HepG2 (cell line): ENCODE data around the gene AKR1C4. TPM values are rescaled to one million over a fixed set of nuclear protein-coding genes. Genes with fewer than 3 reads are reported as not detected.

ENCODE experiments used
- ATF5 ChIP-seq: sonication (generic); formaldehyde crosslinking; IDR thresholded peaks from 2 replicates; pipeline ENCODE4 v1.4.0; 2020; ENCODE audit warnings: mild to moderate bottlenecking, low read depth, missing genetic modification reagents
- CEBPG ChIP-seq: IDR thresholded peaks from 2 replicates; pipeline ENCODE4 v1.6.1; 2016
- ETV5 ChIP-seq: IDR thresholded peaks from 2 replicates; pipeline ENCODE4 v1.6.1; 2018; ENCODE audit warnings: missing biosample characterization, missing genetic modification reagents, inconsistent platforms, borderline replicate concordance
- HOMEZ ChIP-seq: IDR thresholded peaks from 2 replicates; pipeline ENCODE4 v1.6.1; 2016; ENCODE audit warnings: low read depth
- JUNB ChIP-seq: sonication (generic); formaldehyde crosslinking; IDR thresholded peaks from 2 replicates; pipeline ENCODE4 v1.8.0; 2022; ENCODE audit warnings: missing genetic modification reagents, mild to moderate bottlenecking, borderline replicate concordance
- KAT2B ChIP-seq: fragments of 150-350 bp; IDR thresholded peaks from 2 replicates; pipeline ENCODE4 v1.6.1; 2014; ENCODE audit warnings: low read depth, low read length, borderline replicate concordance
- KDM1A ChIP-seq: IDR thresholded peaks from 2 replicates; pipeline ENCODE4 v1.6.1; 2016; ENCODE audit warnings: missing compliant biosample characterization
- NFIC ChIP-seq: IDR thresholded peaks from 2 replicates; pipeline ENCODE4 v1.6.1; 2012; ENCODE audit warnings: mild to moderate bottlenecking, low read length, inconsistent platforms
- NONO ChIP-seq, 2 experiments: fragments of 450-650 bp in 1 of 2; sonication (generic) in 1 of 2; formaldehyde crosslinking in 1 of 2; IDR thresholded peaks in 1 of 2; conservative IDR thresholded peaks in 1 of 2; 2 replicates each; pipeline versions ENCODE4 v1.6.1 to v1.8.0; 2017 to 2022; ENCODE audit warnings: mild to moderate bottlenecking in 1 of 2, missing genetic modification reagents in 1 of 2, moderate library complexity in 1 of 2
- SMC3 ChIP-seq: IDR thresholded peaks from 2 replicates; pipeline ENCODE4 v1.6.1; 2011; ENCODE audit warnings: low read length, improper control_type of control experiment
- THAP7 ChIP-seq: sonication (generic); formaldehyde crosslinking; IDR thresholded peaks from 2 replicates; pipeline ENCODE4 v1.8.1; 2023; ENCODE audit warnings: mild to moderate bottlenecking, missing genetic modification reagents
- TMF1 ChIP-seq: sonication (generic); formaldehyde crosslinking; IDR thresholded peaks from 2 replicates; pipeline ENCODE4 v1.8.1; 2022; ENCODE audit warnings: low read depth, missing genetic modification reagents
- TOPORS ChIP-seq: sonication (generic); formaldehyde crosslinking; IDR thresholded peaks from 2 replicates; pipeline ENCODE4 v1.8.0; 2023; ENCODE audit warnings: mild to moderate bottlenecking, missing genetic modification reagents
- ZKSCAN1 ChIP-seq: fragments of 150-350 bp; IDR thresholded peaks from 2 replicates; pipeline ENCODE4 v1.6.1; 2014; ENCODE audit warnings: low read length
- ZNF230 ChIP-seq: sonication (generic); formaldehyde crosslinking; IDR thresholded peaks from 2 replicates; pipeline ENCODE4 v1.4.0; 2020; ENCODE audit warnings: mild to moderate bottlenecking, missing genetic modification reagents
- ZNF263 ChIP-seq: sonication (generic); formaldehyde crosslinking; IDR thresholded peaks from 2 replicates; pipeline ENCODE4 v1.4.0; 2020; ENCODE audit warnings: missing genetic modification reagents
- ZNF280D ChIP-seq: sonication (generic); formaldehyde crosslinking; IDR thresholded peaks from 2 replicates; pipeline ENCODE4 v1.5.1; 2020; ENCODE audit warnings: mild to moderate bottlenecking, missing genetic modification reagents
- ZNF354B ChIP-seq: sonication (generic); formaldehyde crosslinking; IDR thresholded peaks from 2 replicates; pipeline ENCODE4 v1.8.0; 2022; ENCODE audit warnings: mild to moderate bottlenecking, missing genetic modification reagents
- ZNF432 ChIP-seq: sonication (generic); formaldehyde crosslinking; IDR thresholded peaks from 2 replicates; pipeline ENCODE4 v1.5.0; 2020; ENCODE audit warnings: missing genetic modification reagents, mild to moderate bottlenecking, borderline replicate concordance
- ZNF567 ChIP-seq: sonication (generic); formaldehyde crosslinking; IDR thresholded peaks from 2 replicates; pipeline ENCODE4 v1.8.1; 2023; ENCODE audit warnings: mild to moderate bottlenecking, missing genetic modification reagents, borderline replicate concordance
- ZNF577 ChIP-seq: sonication (generic); formaldehyde crosslinking; IDR thresholded peaks from 2 replicates; pipeline ENCODE4 v1.4.0; 2020; ENCODE audit warnings: mild to moderate bottlenecking, low read depth, missing genetic modification reagents, borderline replicate concordance
- ZNF660 ChIP-seq: sonication (generic); formaldehyde crosslinking; IDR thresholded peaks from 2 replicates; pipeline ENCODE4 v1.5.1; 2020; ENCODE audit warnings: mild to moderate bottlenecking, low read depth, missing genetic modification reagents, borderline replicate concordance
- ZNF772 ChIP-seq: sonication (generic); formaldehyde crosslinking; IDR thresholded peaks from 2 replicates; pipeline ENCODE4 v1.5.0; 2020; ENCODE audit warnings: mild to moderate bottlenecking, missing genetic modification reagents
- polyA plus RNA-seq, 8 experiments: library from polyadenylated mRNA; depleted of rRNA in 3 of 8; stranded (reverse) in 7 of 8; unstranded in 1 of 8; fragments of >200 nt; fragmentation: Illumina TruSeq in 4 of 8; extraction: Trizol in 4 of 8; gene quantifications; 2 replicates each; pipeline versions ENCODE4 v1.2.1 to v1.2.3, GENCODE V29; 2011 to 2016; ENCODE audit warnings: low read depth in 4 of 8, missing spikeins in 1 of 8, mixed read lengths in 1 of 8; ENCODE audit not compliant: insufficient read depth in 1 of 8
- total RNA-seq, 5 experiments: library from RNA; depleted of rRNA; stranded (reverse); fragments of >200 nt; fragmentation: Illumina TruSeq; extraction: Trizol; gene quantifications; 2 replicates each; pipeline ENCODE4 v1.2.3, GENCODE V29; 2016; ENCODE audit warnings: low read depth in 1 of 5

Gene AKR1C4
- total and polyA plus RNA-seq, 2 of the 13 experiments (the other 11 are each of a cell fraction or from before 2014, with no cell fraction given): 0.18 to 1.3 TPM

GRCh38 chr10:5165738-5166137 is 30.9 kb upstream of the AKR1C4 start (continued):
- TF ChIP-seq NFIC: no peak
- TF ChIP-seq ZNF230 (CRISPR knock-in tag): no peak
- no peak for TF ChIP-seq ETV5
- peak; percentile 100 for TF ChIP-seq ZNF280D (CRISPR knock-in tag)
- TF ChIP-seq ZNF577: no peak
- 0 out of 2 replicates have a peak, but pooled peaks have one; percentile 44 for TF ChIP-seq KDM1A (CRISPR knock-in tag)
- TF ChIP-seq KAT2B: no peak
- TF ChIP-seq NONO (IDR thresholded peaks at IDR 0.05): no peak
- TF ChIP-seq NONO (CRISPR knock-in tag; conservative IDR thresholded peaks at IDR 0.05): no peak
- peak; percentile 60; the same call in 1 of the 2 replicates for TF ChIP-seq HOMEZ (CRISPR knock-in tag)
- TF ChIP-seq ZNF660: no peak
- no peak for TF ChIP-seq ZNF772 (CRISPR knock-in tag)
- TF ChIP-seq ZNF432 (CRISPR knock-in tag): no peak
- no peak for TF ChIP-seq TMF1
- peak; percentile 27; the same call in 1 of the 2 replicates for TF ChIP-seq SMC3
- TF ChIP-seq CEBPG (CRISPR knock-in tag): no peak
- no peak for TF ChIP-seq THAP7 (CRISPR knock-in tag)
- no peak for TF ChIP-seq JUNB (CRISPR knock-in tag)
- TF ChIP-seq ZNF567 (CRISPR knock-in tag): no peak
- TF ChIP-seq ATF5 (CRISPR knock-in tag): no peak
- TF ChIP-seq ZKSCAN1: peak; percentile 68; the same call in 1 of the 2 replicates
- TF ChIP-seq ZNF354B (CRISPR knock-in tag): no peak
- TF ChIP-seq ZNF263 (CRISPR knock-in tag): no peak
- TF ChIP-seq TOPORS: peak; percentile 98
